Aorta (tissue), 5 donors: ENCODE measurements around the gene SDHA. TPM values are rescaled to one million over a fixed set of nuclear protein-coding genes. Genes with fewer than 3 reads are reported as not detected.

Source experiments
- ATAC-seq: fragments of 200-7000 bp; cut with Tn5 transposase; one replicate; pipeline ENCODE4 v1.9.1; 2022; ENCODE audit warnings: moderate library complexity; ENCODE audit not compliant: low FRiP score
- DNase-seq, 2 donors: peaks; one replicate each; pipeline ENCODE4 v3.0.0-alpha.2; 2020
- H3K27ac ChIP-seq, 2 donors: one replicate each; pipeline ENCODE4 v1.5.1; 2013; ENCODE audit warnings: low read length in 2 of 2, mild to moderate bottlenecking in 2 of 2, moderate library complexity in 2 of 2, control low read depth in 1 of 2, inconsistent platforms in 1 of 2, low read depth in 1 of 2
- H3K27me3 ChIP-seq, 2 donors: one replicate each; pipeline ENCODE4 v1.6.1; 2013; ENCODE audit warnings: control low read depth in 1 of 2, low read length in 1 of 2, mild to moderate bottlenecking in 1 of 2, moderate library complexity in 1 of 2; ENCODE audit not compliant: insufficient read depth in 2 of 2, control insufficient read depth in 1 of 2
- H3K36me3 ChIP-seq, 2 donors: one replicate each; pipeline ENCODE4 v1.6.1; 2013; ENCODE audit warnings: control low read depth in 1 of 2, low read length in 1 of 2, mild to moderate bottlenecking in 1 of 2; ENCODE audit not compliant: insufficient read depth in 2 of 2, control insufficient read depth in 1 of 2
- H3K4me1 ChIP-seq, 2 donors: one replicate each; pipeline ENCODE4 v1.6.1; 2013; ENCODE audit warnings: low read length in 2 of 2, control low read depth in 1 of 2, mild to moderate bottlenecking in 1 of 2, moderate library complexity in 1 of 2; ENCODE audit not compliant: insufficient read depth in 2 of 2, control insufficient read depth in 1 of 2
- H3K4me3 ChIP-seq, 2 donors: one replicate each; pipeline ENCODE4 v1.5.1; 2013; ENCODE audit warnings: low read length in 2 of 2, control low read depth in 1 of 2, mild to moderate bottlenecking in 1 of 2
- H3K9me3 ChIP-seq: one replicate; pipeline ENCODE4 v1.6.1; 2013; ENCODE audit warnings: mild to moderate bottlenecking, low read length; ENCODE audit not compliant: control insufficient read depth
- WGBS, 2 donors: extraction: QIAGEN DNeasy Blood & Tissue Kit; methylation state at CpG; one replicate each; pipeline ENCODE4 v1.1.7; 2013; 5-methylcytosine and 5-hydroxymethylcytosine counted together
- intact Hi-C, 2 donors: fragments of 100-400 bp; cut with DNase I; formaldehyde crosslinking; loops; one replicate each; pipeline versions ENCODE4 v1.14.2 to v1.15.0; 2022
- polyA plus RNA-seq, 2 donors: library from polyadenylated mRNA; stranded (reverse); fragments of 200-250 nt; gene quantifications; one replicate each; pipeline ENCODE4 v1.2.3, GENCODE V29; 2013
- total RNA-seq, 2 donors: library from RNA; stranded (reverse); fragmentation: NEBNext Ultra II Directional; extraction: Animal tissue kit (Norgen Biotek cat#: 25700); gene quantifications; one replicate each; pipeline ENCODE4 v1.2.1, GENCODE V29; 2021
- donor health status: healthy with polysubstance abuse.
- donor health status: Bipolar disorder and iron deficiency.
- donor health status: DM: no; HTN: no; CAD: no.
- donor health status: DM: no; HTN: no; CAD: no.
- donor health status: DM: yes; HTN: yes; CAD: no.

SDHA gene
- total and polyA plus RNA-seq, 4 donors = 61.9 to 89.4 (median 74.9) TPM

DNA sequence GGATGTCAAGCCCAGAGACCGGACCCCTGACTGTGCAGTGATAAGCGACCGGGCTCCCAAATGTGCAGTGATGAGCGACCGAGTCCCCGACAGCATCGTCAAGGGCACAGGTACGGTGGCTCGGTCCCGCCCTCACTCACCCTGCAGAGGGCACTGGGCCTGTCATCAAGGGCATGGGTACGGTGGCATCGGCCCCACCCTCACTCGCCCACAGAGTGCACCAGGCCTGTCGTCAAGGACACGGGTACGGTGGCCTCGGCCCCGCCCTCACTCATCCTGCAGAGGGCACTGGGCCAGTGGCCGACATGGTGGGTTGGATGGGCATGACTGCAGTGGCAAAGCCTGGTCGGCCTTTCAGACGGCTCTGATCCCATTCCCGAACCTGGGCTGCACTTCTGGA lies 36.6 kb upstream of the SDHA start:
- H3K9me3 ChIP-seq = no peaks in the 10 kb centered on the region
- intact Hi-C loops = no loop called here
- DNase-seq (peak in 1 of 2 donors; percentile 41), ATAC-seq (no peak)
- 92 to 94% methylated on average over 22 of the region's 22 CpGs for WGBS, 2 donors
- H3K4me3 ChIP-seq = no peak overlapping the region
- no peak overlapping the region for H3K27ac ChIP-seq
- H3K36me3 ChIP-seq = no peaks in the 10 kb centered on the region
- no peaks in the 10 kb centered on the region for H3K4me1 ChIP-seq
- H3K27me3 ChIP-seq = no peaks in the 10 kb centered on the region

DNA sequence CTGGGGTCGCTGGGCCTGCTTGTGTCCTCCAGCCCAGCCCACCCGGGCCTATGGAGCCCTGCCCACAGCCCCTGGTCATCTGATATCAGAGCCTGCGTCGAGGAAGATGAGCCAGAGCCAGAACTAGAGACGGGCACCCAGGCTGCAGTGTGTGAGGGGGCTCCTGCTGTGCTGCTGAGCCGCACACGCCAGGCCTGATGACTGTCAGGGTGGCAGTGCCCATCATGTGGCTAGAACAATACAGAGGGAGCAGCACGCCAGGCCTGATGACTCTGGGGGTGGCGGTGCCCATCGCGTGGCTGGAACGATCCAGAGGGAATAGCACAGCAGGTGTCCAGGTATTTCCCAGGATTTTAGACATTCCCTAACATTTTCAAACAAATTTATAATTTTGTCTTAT lies 36.0 kb upstream of the SDHA start:
- intact Hi-C loops = no loop called here
- 95 to 96% methylated on average over 12 of the region's 12 CpGs for WGBS, 2 donors
- H3K4me3 ChIP-seq = no peak overlapping the region
- H3K27ac ChIP-seq = no peak overlapping the region
- DNase-seq (peak in 1 of 2 donors; percentile 10), ATAC-seq (no peak)
- H3K4me1 ChIP-seq = no peaks in the 10 kb centered on the region
- no peaks in the 10 kb centered on the region for H3K27me3 ChIP-seq
- no peaks in the 10 kb centered on the region for H3K9me3 ChIP-seq
- no peaks in the 10 kb centered on the region for H3K36me3 ChIP-seq

GRCh38 chr5:184471-184870 lies 33.6 kb upstream of the SDHA start:
- H3K36me3 ChIP-seq = no peaks in the 10 kb centered on the region
- no peaks in the 10 kb centered on the region for H3K9me3 ChIP-seq
- no peaks in the 10 kb centered on the region for H3K4me1 ChIP-seq
- H3K27me3 ChIP-seq = no peaks in the 10 kb centered on the region
- no peak overlapping the region for H3K4me3 ChIP-seq
- 85% methylated on average over 7 of the region's 7 CpGs for whole genome bisulfite sequencing, 2 donors
- no peak for DNase-seq
- no peak for ATAC-seq
- intact Hi-C loops = no loop called here
- H3K27ac ChIP-seq = no peak overlapping the region

DNA sequence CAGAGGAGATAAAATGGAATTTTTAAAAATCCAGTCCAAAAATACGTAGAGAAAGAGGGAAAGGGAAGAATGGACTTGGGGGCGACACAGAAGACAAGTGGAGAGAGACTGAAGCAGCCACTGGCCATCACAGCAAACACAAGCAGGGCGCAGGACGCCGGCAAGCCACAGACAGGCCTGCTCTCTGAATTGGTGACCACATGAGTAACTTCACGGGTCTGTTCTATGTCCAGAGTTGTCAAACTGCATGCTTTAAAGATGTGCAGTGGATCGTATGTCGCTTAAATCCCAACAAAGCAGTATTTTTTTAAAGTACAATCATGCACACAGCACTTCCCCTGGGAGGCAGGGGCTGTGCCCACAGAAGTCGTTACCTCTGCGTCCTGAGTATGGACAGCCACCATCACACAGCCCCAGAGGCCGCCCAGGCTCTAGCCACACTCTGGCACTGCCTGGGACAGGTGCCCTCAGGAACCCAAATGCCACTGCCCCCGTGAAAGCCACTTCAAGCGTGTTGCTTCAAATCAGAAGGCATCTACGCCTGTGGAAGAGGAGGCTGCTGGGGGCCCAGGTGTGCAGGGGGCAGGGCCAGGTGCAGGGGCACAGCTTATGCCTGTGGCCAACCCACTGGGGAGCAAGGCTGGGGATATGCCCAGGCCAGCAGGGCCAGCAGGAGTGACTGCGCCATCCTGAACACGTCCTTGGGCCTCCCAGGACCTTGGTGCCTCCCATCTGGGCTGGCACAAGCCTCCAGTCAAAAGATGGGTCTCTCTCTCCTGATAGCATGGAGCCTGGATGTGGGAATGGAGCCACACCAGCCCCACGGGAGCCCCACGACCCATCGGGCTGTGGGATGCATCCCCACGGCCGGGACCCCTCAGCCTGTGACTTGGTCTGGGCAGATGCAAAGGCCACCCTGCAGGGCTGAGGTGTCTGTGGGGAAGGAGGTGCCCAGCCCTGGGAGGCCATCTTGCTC lies 32.7 kb upstream of the SDHA start:
- no peak overlapping the region for H3K27ac ChIP-seq
- 88 to 91% methylated on average over 21 of the region's 21 CpGs for WGBS, 2 donors
- DNase-seq (peak in 1 of 2 donors; percentile 45), ATAC-seq (no peak)
- H3K36me3 ChIP-seq = no peaks in the 10 kb centered on the region
- intact Hi-C loops = no loop called here
- no peaks in the 10 kb centered on the region for H3K27me3 ChIP-seq
- no peaks in the 10 kb centered on the region for H3K4me1 ChIP-seq
- no peaks in the 10 kb centered on the region for H3K9me3 ChIP-seq
- H3K4me3 ChIP-seq = no peak overlapping the region

DNA sequence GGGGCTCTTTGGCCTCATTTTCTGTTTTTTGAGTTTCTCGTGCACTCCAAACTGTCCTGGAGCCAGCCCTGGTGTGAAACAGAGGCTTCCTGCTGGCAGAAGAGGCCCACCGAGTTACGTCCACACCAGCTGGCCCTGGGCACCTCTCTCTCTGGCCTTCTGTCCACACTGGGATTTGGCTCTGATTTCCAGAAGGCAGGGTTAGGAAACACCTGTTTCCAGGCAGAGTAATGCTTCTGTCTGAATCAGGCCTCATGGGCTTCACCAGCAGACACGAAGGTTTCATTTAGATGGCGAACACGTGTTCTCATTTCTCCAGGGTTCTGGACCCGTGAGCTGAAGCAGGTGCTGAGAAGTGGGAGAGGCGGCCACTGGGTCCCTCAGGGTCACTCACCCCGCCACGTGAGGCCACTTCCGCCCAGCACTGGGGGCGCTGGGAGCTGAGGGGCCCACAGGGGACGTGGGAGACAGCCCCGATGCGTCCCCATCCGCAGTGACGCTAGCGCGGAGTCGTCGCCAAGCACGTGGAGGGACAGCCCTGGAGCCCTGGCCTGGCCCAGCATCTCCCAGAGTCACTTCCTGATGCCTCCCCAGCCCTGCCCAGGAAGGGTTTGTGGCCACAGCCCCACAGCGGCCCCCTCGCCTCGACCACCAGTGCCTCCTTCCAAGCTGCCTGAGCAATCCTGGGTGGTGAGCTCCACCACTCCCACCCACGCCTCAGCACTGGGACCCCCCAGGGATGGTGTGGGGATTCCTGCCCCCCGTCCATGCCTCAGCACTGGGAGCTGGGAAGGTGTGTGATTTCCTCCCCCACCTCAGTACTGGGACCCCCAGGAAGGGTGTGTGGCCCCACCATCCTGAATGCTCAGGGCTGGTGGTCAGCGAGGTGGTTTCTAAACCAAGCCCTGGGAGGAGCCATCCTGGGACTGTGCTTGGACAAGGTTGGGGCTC lies 31.8 kb upstream of the SDHA start:
- Histone ChIP-seq H3K27me3 (no peaks in the 10 kb centered on the region), H3K27ac (no peak overlapping the region), H3K4me1 (no peaks in the 10 kb centered on the region), H3K4me3 (no peak overlapping the region), H3K9me3 (no peaks in the 10 kb centered on the region), H3K36me3 (no peaks in the 10 kb centered on the region)
- DNase-seq (peak in 1 of 2 donors; percentile 40), ATAC-seq (no peak)
- WGBS, 2 donors = 91 to 95% methylated on average over 28 of the region's 28 CpGs
- intact Hi-C loops = no loop called here

DNA sequence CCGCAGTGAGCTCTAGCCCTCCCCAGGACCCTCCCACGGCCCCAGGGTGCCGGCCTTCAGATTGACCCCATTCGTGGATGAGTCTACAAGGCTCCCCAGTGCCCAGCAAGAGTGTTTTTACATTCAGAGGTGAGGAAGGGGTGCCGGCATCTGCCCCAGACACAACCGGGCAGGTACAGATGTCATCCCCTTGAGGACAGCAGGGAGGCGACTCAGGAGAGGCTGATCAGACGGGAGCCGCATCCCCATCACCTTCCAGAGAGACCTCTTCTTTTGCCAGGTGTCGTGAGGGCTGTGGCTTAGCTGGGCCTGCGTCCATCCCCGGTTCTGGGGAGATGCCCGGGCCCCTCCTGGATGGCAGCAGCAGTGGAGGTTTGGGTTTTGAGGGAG lies 31.1 kb upstream of the SDHA start:
- DNase-seq (peak; percentile 29 to 64), ATAC-seq (no peak)
- 83 to 86% methylated on average over 13 of the region's 13 CpGs for WGBS, 2 donors
- no peaks in the 10 kb centered on the region for H3K9me3 ChIP-seq
- no peaks in the 10 kb centered on the region for H3K36me3 ChIP-seq
- no peaks in the 10 kb centered on the region for H3K27me3 ChIP-seq
- no peak overlapping the region for H3K4me3 ChIP-seq
- intact Hi-C loops = no loop called here
- H3K27ac ChIP-seq = no peak overlapping the region
- no peaks in the 10 kb centered on the region for H3K4me1 ChIP-seq

DNA sequence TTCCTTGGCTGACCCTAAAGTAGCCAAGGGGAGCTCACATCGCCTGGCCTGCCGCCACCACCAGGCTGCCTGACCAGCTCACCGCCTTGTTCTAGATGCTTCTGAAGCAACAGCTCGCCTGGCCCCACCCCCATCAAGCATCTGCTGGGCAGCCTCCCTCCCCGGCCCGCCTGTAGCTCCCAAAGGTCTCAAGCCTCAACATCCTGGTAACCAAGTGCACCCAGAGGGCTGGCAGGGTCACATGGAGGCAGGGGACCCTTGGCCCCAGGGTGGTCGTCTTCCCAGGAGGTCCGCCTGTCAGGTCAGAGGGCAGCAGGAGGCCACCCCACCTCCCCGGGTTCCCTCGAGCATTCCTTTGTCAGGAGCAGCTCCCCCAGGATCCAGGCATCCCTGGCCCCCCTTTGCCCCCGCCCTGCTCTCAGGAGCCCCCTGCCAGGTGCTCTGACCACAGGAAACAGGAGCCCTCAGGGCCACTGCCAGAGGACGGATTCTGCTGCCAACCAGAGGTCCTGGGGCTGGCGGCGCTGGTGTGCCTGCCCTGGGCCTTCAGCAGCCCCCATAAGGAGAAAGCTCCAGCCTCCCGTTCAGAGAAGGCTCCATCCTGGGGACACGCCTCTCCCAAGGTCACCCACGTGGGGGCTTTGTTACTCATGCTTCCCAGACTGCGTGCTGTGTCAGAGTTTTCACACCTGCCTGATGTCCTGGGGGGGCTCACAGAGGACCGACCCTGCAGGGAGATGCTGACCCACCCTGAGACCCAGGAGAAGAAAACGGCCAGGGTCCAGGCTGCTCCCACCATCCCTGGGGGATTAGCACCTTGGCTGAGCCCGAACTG lies 30.3 kb upstream of the SDHA start:
- Histone ChIP-seq H3K4me1 (no peaks in the 10 kb centered on the region), H3K27me3 (no peaks in the 10 kb centered on the region), H3K4me3 (no peak overlapping the region), H3K36me3 (no peaks in the 10 kb centered on the region), H3K9me3 (no peaks in the 10 kb centered on the region), H3K27ac (no peak overlapping the region)
- DNase-seq = peak; percentile 52 to 71
- no peak for ATAC-seq
- WGBS, 2 donors = 50 to 57% methylated on average over 20 to 21 of the region's 21 CpGs
- intact Hi-C loops = no loop called here
